ENCODE results near the gene PRKG1.

PRKG1 gene

GRCh38 chr10:51937308-51938140, 863.2 kb downstream of the PRKG1 start:
- no peaks in the 10 kb centered on the region for H3K36me3 ChIP-seq (ENCODE audit: control insufficient read depth, insufficient read depth, low read length)
- 89 to 96% methylated on average over 4 of the region's 7 CpGs for WGBS, 2 experiments (ENCODE audit: insufficient coverage in 2 of 2)
- H3K27ac ChIP-seq (ENCODE audit: low read depth, low read length, severe bottlenecking), result no peak overlapping the region
- H3K4me1 ChIP-seq (ENCODE audit: control insufficient read depth, insufficient read depth, low read length, poor library complexity, severe bottlenecking), result no peaks in the 10 kb centered on the region
- no peak overlapping the region for H3K4me3 ChIP-seq (ENCODE audit: extremely low read depth, insufficient read depth, low read length, poor library complexity, severe bottlenecking)
- H3K9me3 ChIP-seq (ENCODE audit: control insufficient read depth, low read length), result no peaks in the 10 kb centered on the region

GRCh38 chr10:51950371-51950995, 876.2 kb downstream of the PRKG1 start:
- Histone ChIP-seq H3K27ac (ENCODE audit: low read depth, low read length, severe bottlenecking) (no peak overlapping the region), H3K9me3 (ENCODE audit: control insufficient read depth, low read length) (no peaks in the 10 kb centered on the region), H3K36me3 (ENCODE audit: control insufficient read depth, insufficient read depth, low read length) (no peaks in the 10 kb centered on the region), H3K4me1 (ENCODE audit: control insufficient read depth, insufficient read depth, low read length, poor library complexity, severe bottlenecking) (no peaks in the 10 kb centered on the region), H3K4me3 (ENCODE audit: extremely low read depth, insufficient read depth, low read length, poor library complexity, severe bottlenecking) (no peak overlapping the region)
- 87 to 89% methylated on average over 6 to 9 of the region's 10 CpGs for WGBS, 2 experiments (ENCODE audit: insufficient coverage in 2 of 2)

- WGBS, 2 experiments (ENCODE audit: insufficient coverage in 2 of 2), result 81 to 92% methylated on average over 1 of the region's 1 CpG
- Histone ChIP-seq H3K4me1 (ENCODE audit: control insufficient read depth, insufficient read depth, low read length, poor library complexity, severe bottlenecking) (no peaks in the 10 kb centered on the region), H3K36me3 (ENCODE audit: control insufficient read depth, insufficient read depth, low read length) (no peaks in the 10 kb centered on the region), H3K9me3 (ENCODE audit: control insufficient read depth, low read length) (no peaks in the 10 kb centered on the region), H3K4me3 (ENCODE audit: extremely low read depth, insufficient read depth, low read length, poor library complexity, severe bottlenecking) (no peak overlapping the region), H3K27ac (ENCODE audit: low read depth, low read length, severe bottlenecking) (no peak overlapping the region)
Observed at GRCh38 chr10:51950996-51951555, 876.8 kb downstream of the PRKG1 start.

GRCh38 chr10:51951601-51952000, 877.3 kb downstream of the PRKG1 start:
- Histone ChIP-seq H3K36me3 (ENCODE audit: control insufficient read depth, insufficient read depth, low read length) (no peaks in the 10 kb centered on the region), H3K4me3 (ENCODE audit: extremely low read depth, insufficient read depth, low read length, poor library complexity, severe bottlenecking) (no peak overlapping the region), H3K27ac (ENCODE audit: low read depth, low read length, severe bottlenecking) (no peak overlapping the region), H3K9me3 (ENCODE audit: control insufficient read depth, low read length) (no peaks in the 10 kb centered on the region), H3K4me1 (ENCODE audit: control insufficient read depth, insufficient read depth, low read length, poor library complexity, severe bottlenecking) (no peaks in the 10 kb centered on the region)
- 86% methylated on average over 1 of the region's 1 CpG; no CpG with 5 or more reads in 1 of the 2 experiments for WGBS, 2 experiments (ENCODE audit: insufficient coverage in 2 of 2)

GRCh38 chr10:51952056-51952455, 877.8 kb downstream of the PRKG1 start:
- Histone ChIP-seq H3K27ac (ENCODE audit: low read depth, low read length, severe bottlenecking) (peak overlapping the region; percentile 24), H3K4me1 (ENCODE audit: control insufficient read depth, insufficient read depth, low read length, poor library complexity, severe bottlenecking) (no peaks in the 10 kb centered on the region), H3K36me3 (ENCODE audit: control insufficient read depth, insufficient read depth, low read length) (no peaks in the 10 kb centered on the region), H3K9me3 (ENCODE audit: control insufficient read depth, low read length) (no peaks in the 10 kb centered on the region), H3K4me3 (ENCODE audit: extremely low read depth, insufficient read depth, low read length, poor library complexity, severe bottlenecking) (no peak overlapping the region)
- 100% methylated on average over 1 of the region's 1 CpG; no CpG with 5 or more reads in 1 of the 2 experiments for WGBS, 2 experiments (ENCODE audit: insufficient coverage in 2 of 2)

GRCh38 chr10:51955696-51956095, 881.4 kb downstream of the PRKG1 start:
- Histone ChIP-seq H3K4me3 (ENCODE audit: extremely low read depth, insufficient read depth, low read length, poor library complexity, severe bottlenecking) (no peak overlapping the region), H3K9me3 (ENCODE audit: control insufficient read depth, low read length) (no peaks in the 10 kb centered on the region), H3K27ac (ENCODE audit: low read depth, low read length, severe bottlenecking) (no peak overlapping the region), H3K36me3 (ENCODE audit: control insufficient read depth, insufficient read depth, low read length) (no peaks in the 10 kb centered on the region), H3K4me1 (ENCODE audit: control insufficient read depth, insufficient read depth, low read length, poor library complexity, severe bottlenecking) (no peaks in the 10 kb centered on the region)
- 50% methylated on average over 1 of the region's 2 CpGs; no CpG with 5 or more reads in 1 of the 2 experiments for WGBS, 2 experiments (ENCODE audit: insufficient coverage in 2 of 2)

- H3K27ac ChIP-seq (ENCODE audit: low read depth, low read length, severe bottlenecking), result no peak overlapping the region
- H3K4me1 ChIP-seq (ENCODE audit: control insufficient read depth, insufficient read depth, low read length, poor library complexity, severe bottlenecking), result no peaks in the 10 kb centered on the region
Observed at GRCh38 chr10:51956822-51957221, 882.5 kb downstream of the PRKG1 start.

GRCh38 chr10:51960494-51960895, 886.2 kb downstream of the PRKG1 start:
- Histone ChIP-seq H3K27ac (ENCODE audit: low read depth, low read length, severe bottlenecking) (no peak overlapping the region), H3K4me1 (ENCODE audit: control insufficient read depth, insufficient read depth, low read length, poor library complexity, severe bottlenecking) (no peaks in the 10 kb centered on the region), H3K36me3 (ENCODE audit: control insufficient read depth, insufficient read depth, low read length) (no peaks in the 10 kb centered on the region), H3K4me3 (ENCODE audit: extremely low read depth, insufficient read depth, low read length, poor library complexity, severe bottlenecking) (no peak overlapping the region), H3K9me3 (ENCODE audit: control insufficient read depth, low read length) (no peaks in the 10 kb centered on the region)
- 9 to 20% methylated on average over 5 to 6 of the region's 8 CpGs for WGBS, 2 experiments (ENCODE audit: insufficient coverage in 2 of 2)

More at GRCh38 chr10:51956822-51957221, 882.5 kb downstream of the PRKG1 start:
- H3K4me3 ChIP-seq (ENCODE audit: extremely low read depth, insufficient read depth, low read length, poor library complexity, severe bottlenecking), result no peak overlapping the region
- no peaks in the 10 kb centered on the region for H3K9me3 ChIP-seq (ENCODE audit: control insufficient read depth, low read length)
- no peaks in the 10 kb centered on the region for H3K36me3 ChIP-seq (ENCODE audit: control insufficient read depth, insufficient read depth, low read length)

- Histone ChIP-seq H3K9me3 (ENCODE audit: control insufficient read depth, low read length) (no peaks in the 10 kb centered on the region), H3K27ac (ENCODE audit: low read depth, low read length, severe bottlenecking) (no peak overlapping the region), H3K4me1 (ENCODE audit: control insufficient read depth, insufficient read depth, low read length, poor library complexity, severe bottlenecking) (no peaks in the 10 kb centered on the region), H3K4me3 (ENCODE audit: extremely low read depth, insufficient read depth, low read length, poor library complexity, severe bottlenecking) (no peak overlapping the region), H3K36me3 (ENCODE audit: control insufficient read depth, insufficient read depth, low read length) (no peaks in the 10 kb centered on the region)
- WGBS, 2 experiments (ENCODE audit: insufficient coverage in 2 of 2), result no CpG with 5 or more reads among the region's 3 CpGs
Observed at GRCh38 chr10:51961401-51961800, 887.1 kb downstream of the PRKG1 start.

GRCh38 chr10:51964630-51965029, 890.3 kb downstream of the PRKG1 start:
- Histone ChIP-seq H3K9me3 (ENCODE audit: control insufficient read depth, low read length) (no peaks in the 10 kb centered on the region), H3K4me3 (ENCODE audit: extremely low read depth, insufficient read depth, low read length, poor library complexity, severe bottlenecking) (no peak overlapping the region), H3K4me1 (ENCODE audit: control insufficient read depth, insufficient read depth, low read length, poor library complexity, severe bottlenecking) (no peaks in the 10 kb centered on the region), H3K36me3 (ENCODE audit: control insufficient read depth, insufficient read depth, low read length) (no peaks in the 10 kb centered on the region), H3K27ac (ENCODE audit: low read depth, low read length, severe bottlenecking) (no peak overlapping the region)
- no CpG with 5 or more reads among the region's 2 CpGs for WGBS, 2 experiments (ENCODE audit: insufficient coverage in 2 of 2)

GRCh38 chr10:51965451-51965850, 891.2 kb downstream of the PRKG1 start:
- no peak overlapping the region for H3K4me3 ChIP-seq (ENCODE audit: extremely low read depth, insufficient read depth, low read length, poor library complexity, severe bottlenecking)
- no peaks in the 10 kb centered on the region for H3K9me3 ChIP-seq (ENCODE audit: control insufficient read depth, low read length)
- H3K4me1 ChIP-seq (ENCODE audit: control insufficient read depth, insufficient read depth, low read length, poor library complexity, severe bottlenecking), result no peaks in the 10 kb centered on the region
- H3K36me3 ChIP-seq (ENCODE audit: control insufficient read depth, insufficient read depth, low read length), result no peaks in the 10 kb centered on the region
- no peak overlapping the region for H3K27ac ChIP-seq (ENCODE audit: low read depth, low read length, severe bottlenecking)
